Breast epithelium (tissue), 3 donors: Measurements from ENCODE around the gene PRPSAP2.

Source experiments
- POLR2A ChIP-seq: fragments of 450-650 bp; IDR thresholded peaks from one replicate; pipeline ENCODE4 v1.6.1; 2016; ENCODE audit warnings: antibody characterized with exemption, mild to moderate bottlenecking, moderate library complexity
- POLR2AphosphoS5 ChIP-seq, 3 donors: sonication (generic); formaldehyde crosslinking; IDR thresholded peaks; one replicate each; pipeline ENCODE4 v1.6.1; 2017; ENCODE audit warnings: antibody characterized with exemption in 3 of 3
- TF ChIP-seq, protein P1 (sequence below), 3 donors: fragments of 450-650 bp; IDR thresholded peaks; one replicate each; pipeline ENCODE4 v1.5.1; 2016 to 2017; ENCODE audit warnings: antibody characterized with exemption in 3 of 3, mild to moderate bottlenecking in 3 of 3, moderate library complexity in 3 of 3

- TF ChIP-seq, protein P1, sequence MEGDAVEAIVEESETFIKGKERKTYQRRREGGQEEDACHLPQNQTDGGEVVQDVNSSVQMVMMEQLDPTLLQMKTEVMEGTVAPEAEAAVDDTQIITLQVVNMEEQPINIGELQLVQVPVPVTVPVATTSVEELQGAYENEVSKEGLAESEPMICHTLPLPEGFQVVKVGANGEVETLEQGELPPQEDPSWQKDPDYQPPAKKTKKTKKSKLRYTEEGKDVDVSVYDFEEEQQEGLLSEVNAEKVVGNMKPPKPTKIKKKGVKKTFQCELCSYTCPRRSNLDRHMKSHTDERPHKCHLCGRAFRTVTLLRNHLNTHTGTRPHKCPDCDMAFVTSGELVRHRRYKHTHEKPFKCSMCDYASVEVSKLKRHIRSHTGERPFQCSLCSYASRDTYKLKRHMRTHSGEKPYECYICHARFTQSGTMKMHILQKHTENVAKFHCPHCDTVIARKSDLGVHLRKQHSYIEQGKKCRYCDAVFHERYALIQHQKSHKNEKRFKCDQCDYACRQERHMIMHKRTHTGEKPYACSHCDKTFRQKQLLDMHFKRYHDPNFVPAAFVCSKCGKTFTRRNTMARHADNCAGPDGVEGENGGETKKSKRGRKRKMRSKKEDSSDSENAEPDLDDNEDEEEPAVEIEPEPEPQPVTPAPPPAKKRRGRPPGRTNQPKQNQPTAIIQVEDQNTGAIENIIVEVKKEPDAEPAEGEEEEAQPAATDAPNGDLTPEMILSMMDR (IDR thresholded peaks at IDR 0.05), result no peak
- TF ChIP-seq POLR2A (no peak), POLR2AphosphoS5 (IDR thresholded peaks at IDR 0.05) (no peak)
These were observed 101.9 kb downstream of the PRPSAP2 start for GRCh38 chr17:18959845-18960240.
